Upper lobe of left lung (tissue), 4 donors: ENCODE results near the gene TXNRD2.

Experiments used
- POLR2A ChIP-seq, 4 donors: fragments of 450-650 bp; IDR thresholded peaks; one replicate each; pipeline ENCODE4 v1.5.1; 2016 to 2017; ENCODE audit warnings: antibody characterized with exemption in 4 of 4, mild to moderate bottlenecking in 2 of 4
- TF ChIP-seq, protein P1 (sequence below), 6 experiments: fragments of 450-650 bp in 4 of 6; fragments of 200-600 bp in 2 of 6; sonication (generic) in 2 of 6; IDR thresholded peaks; one replicate each; pipeline ENCODE4 v1.5.1; 2016 to 2019; ENCODE audit warnings: antibody characterized with exemption in 6 of 6

DNA sequence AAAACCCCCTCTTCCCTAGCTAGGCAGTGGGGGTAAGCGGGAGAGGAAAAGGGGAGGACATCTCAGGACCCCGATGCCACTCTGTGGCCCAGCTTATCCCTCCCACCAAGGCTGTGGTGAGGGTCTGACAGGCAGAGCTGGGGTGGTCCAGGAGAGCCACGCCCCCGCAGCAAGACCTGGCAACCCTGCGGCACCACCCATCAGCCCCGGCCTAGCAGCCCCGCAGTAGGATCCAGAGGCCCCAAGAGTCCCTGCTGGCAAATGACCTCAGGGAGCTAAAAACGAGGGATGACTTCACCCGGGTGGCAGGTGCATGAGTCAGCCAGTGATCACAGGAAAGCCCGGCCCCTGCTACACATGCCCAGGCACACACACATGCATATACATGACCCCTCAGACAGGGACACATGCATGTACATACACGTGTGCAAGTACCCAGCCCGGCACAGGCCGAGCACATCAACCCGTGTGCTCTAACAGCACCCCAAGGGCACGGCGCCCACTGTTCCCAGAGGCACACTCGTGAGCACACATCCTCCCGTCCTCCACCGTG, 42.7 kb upstream of the TXNRD2 start:
- TF ChIP-seq, protein P1, sequence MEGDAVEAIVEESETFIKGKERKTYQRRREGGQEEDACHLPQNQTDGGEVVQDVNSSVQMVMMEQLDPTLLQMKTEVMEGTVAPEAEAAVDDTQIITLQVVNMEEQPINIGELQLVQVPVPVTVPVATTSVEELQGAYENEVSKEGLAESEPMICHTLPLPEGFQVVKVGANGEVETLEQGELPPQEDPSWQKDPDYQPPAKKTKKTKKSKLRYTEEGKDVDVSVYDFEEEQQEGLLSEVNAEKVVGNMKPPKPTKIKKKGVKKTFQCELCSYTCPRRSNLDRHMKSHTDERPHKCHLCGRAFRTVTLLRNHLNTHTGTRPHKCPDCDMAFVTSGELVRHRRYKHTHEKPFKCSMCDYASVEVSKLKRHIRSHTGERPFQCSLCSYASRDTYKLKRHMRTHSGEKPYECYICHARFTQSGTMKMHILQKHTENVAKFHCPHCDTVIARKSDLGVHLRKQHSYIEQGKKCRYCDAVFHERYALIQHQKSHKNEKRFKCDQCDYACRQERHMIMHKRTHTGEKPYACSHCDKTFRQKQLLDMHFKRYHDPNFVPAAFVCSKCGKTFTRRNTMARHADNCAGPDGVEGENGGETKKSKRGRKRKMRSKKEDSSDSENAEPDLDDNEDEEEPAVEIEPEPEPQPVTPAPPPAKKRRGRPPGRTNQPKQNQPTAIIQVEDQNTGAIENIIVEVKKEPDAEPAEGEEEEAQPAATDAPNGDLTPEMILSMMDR (IDR thresholded peaks at IDR 0.05), result no peak
- no peak for TF ChIP-seq POLR2A (IDR thresholded peaks at IDR 0.05)
